GM18498 (cell line): ENCODE data around the gene PEX7.
A peak's percentile ranks its signal among the peaks of the same experiment; 100 is the strongest.
"Not testable (repeated sequence)": the region's sequence is repeated elsewhere in the genome, so short reads cannot be mapped to it uniquely, and the experiment has no call there.

ENCODE experiments used
- ATAC-seq: cut with Tn5 transposase; IDR thresholded peaks from one replicate; pipeline ENCODE4 v1.9.1; 2021; ENCODE audit warnings: mild to moderate bottlenecking, moderate library complexity; ENCODE audit not compliant: unreplicated experiment

The PEX7 gene

DNA sequence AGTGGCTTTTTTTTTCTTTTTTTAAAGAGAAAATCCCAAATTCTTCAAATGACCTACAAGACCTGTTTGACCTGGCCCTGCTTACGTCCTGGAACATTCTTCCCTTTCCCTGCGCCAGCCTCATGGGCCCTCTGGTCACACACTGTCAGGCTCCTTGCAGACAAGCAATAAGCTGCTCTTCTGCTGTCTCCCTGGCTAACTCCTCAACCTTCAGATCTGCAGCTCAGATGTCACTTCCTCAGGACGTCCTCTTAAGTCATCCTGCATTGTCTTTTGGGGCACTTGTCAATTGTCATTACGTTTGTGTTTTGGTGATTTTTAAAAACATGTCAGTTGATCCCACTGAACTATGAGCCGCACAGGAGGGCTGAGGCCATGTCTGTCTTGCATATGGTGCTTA lies 70.8 kb downstream of the PEX7 start:
- ATAC-seq, result no peak

DNA sequence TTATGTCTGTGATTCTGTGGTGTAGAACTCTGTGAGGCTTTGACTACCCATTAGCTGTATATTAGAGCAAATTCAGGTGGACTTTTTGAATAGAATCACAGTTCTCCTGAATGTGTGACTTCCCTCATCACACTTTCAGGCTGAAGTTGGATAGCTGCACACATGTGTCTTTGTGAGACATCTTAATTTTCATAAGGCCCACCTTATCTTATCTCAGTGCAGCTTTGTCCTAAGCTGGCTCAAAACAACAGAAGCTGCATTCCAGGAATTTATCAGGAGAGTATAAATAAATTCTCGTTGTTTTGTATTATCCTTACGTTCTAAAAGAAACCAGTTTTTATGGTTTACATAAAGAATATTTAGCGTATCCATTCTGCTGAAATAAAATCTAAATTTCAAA lies 73.5 kb downstream of the PEX7 start:
- ATAC-seq, result no peak

DNA sequence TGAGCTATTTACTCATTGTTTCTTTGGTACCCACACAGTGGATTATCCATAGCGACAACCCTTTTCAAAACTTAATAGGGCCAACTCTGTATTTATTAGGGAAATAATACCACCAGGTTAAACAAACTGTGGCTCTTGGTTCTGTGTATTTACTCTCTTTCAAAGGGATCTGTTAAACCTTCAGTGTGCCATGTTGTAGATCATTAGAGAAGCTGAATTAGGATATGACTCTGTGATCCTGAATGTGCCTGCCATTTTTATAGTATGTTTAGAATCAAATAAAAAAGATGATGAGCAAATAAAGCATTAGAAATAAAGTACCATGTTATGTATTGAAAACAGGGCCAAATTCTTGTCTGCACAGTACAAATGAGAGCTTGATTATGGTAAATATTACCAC lies 74.7 kb downstream of the PEX7 start:
- ATAC-seq, result no peak

DNA sequence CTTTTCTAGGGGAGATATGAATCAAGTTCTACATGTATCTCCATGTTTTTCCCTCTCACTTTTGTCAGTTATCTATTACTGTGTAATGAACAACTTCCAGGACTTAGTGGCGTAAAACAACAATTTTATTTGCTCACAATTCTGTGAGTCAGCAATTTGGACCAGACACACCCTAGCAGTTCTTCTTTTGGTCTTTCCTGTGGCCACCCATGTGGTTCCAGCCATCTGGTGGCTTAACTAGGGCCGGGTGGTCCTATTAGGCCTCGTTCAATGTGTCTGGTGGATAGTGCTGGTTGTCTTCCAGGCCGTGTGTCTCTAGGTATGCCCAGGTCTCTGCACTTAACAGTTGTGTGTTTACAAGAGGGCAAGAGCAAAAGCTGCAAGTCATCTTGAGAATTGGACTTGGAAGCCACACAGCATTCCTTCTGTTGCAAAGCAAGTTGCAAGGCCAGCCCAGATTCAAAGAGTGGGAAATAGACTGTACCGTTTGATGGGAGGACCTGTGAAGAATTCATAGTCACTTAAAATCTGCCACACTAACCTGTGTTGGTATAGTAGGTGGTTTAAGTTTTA lies 78.9 kb downstream of the PEX7 start:
- no peak for ATAC-seq

DNA sequence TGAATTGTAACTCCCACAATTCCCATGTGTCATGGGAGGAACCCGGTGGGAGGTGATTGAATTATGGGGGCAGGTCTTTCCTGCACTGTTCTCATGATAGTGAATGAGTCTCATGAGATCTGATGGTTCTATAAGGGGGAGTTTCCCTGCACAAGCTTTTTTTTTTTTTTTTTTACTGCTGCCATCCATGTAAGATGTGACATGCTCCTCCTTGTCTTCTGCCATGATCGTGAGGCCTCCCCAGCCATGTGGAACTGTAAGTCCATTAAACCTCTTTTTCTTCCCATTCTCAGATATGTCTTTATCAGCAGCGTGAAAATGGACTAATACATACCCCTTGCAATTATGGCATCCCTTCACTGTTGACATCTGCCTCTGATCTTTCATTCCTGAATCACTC lies 82.1 kb downstream of the PEX7 start:
- ATAC-seq, result not testable (repeated sequence)

DNA sequence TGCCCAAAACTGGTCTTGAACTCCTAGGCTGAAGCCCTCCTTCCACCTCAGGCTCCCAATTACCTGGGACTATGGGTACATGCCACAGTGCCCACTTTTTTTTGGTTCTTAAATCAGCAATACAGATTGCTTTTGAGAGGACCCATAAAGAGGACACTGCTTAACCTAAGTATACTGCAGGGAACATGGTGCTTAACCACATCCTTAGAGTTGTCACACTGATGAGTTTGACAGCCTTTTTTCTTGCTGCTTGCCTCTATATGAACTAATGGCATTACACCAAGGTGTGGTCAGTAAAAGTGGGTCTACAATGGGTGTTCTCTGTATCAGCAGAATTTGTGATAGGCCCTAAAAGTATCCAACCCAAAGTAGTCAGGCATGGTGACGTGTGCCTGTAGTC lies 92.6 kb downstream of the PEX7 start:
- no peak for ATAC-seq

DNA sequence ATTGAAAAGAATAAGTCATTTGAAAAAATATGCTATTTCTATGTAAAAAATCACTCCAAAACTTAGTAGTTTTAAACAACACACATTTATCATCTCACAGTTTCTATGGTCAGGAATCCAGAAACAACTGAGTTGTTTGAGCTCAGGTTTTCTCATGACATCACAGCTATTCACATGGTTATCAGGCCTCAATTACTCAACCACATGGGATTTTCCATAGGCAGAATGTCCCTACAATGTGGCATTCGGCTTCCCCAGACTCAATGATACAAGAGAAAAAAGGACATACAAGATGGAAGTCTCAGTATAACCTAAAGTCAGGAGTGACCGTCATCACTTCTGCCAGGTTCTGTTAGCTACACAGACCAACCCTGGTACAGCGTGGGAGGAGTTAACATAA lies 96.3 kb downstream of the PEX7 start:
- no peak for ATAC-seq

DNA sequence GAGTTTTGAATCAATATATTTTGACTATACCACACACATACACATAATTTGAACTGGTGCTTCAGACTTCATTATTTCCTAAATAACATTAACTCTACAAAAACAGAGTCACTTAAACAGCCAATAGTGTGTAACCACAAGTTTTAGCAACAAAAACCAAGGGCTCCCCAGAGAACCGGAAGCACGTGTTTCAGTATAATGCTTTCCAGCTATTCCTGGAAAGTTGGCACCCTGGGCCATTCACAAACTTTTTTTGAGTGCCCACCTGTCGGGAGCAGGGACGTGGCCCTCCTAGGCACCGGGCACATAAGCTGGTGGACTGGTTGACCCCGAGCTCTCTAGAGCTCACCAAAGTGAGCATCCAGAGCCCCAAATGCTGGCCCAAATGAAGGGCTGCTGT lies 97.8 kb downstream of the PEX7 start:
- peak; percentile 13 for ATAC-seq

DNA sequence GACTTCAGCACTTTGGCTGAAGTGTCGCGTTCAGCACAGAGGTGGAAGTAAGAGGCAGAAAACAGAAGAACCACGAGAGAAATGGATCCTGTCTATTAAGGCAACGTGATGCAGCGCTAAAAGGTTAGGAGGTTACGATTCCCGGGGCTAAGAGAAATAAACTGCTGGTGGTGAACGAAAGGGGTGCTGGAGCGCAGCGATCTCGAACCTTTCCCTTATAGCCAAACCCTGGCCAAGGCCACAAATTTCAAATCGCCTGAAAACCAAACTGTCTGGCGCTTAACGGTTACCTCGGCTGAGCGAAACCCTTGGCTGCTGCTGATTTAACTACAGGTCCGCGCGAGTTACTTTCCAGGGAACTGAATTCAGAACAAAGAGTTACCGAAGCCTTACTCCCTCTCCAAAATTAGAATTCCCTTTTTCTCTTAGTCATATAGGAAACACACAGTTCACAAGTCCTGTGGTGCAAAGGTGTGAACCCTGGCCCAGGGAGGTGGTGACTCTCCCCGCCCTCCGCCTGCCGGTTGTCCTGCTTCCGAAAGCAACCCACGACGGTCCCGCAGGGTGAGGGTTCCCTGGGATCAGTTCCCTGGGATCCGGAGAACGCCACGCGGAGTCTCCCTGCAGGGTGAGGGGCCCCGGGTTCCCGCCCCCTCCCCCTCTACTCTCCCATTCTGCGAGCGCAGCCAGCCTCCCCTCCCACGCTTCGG lies 98.4 kb downstream of the PEX7 start:
- ATAC-seq, result peak; percentile 19

DNA sequence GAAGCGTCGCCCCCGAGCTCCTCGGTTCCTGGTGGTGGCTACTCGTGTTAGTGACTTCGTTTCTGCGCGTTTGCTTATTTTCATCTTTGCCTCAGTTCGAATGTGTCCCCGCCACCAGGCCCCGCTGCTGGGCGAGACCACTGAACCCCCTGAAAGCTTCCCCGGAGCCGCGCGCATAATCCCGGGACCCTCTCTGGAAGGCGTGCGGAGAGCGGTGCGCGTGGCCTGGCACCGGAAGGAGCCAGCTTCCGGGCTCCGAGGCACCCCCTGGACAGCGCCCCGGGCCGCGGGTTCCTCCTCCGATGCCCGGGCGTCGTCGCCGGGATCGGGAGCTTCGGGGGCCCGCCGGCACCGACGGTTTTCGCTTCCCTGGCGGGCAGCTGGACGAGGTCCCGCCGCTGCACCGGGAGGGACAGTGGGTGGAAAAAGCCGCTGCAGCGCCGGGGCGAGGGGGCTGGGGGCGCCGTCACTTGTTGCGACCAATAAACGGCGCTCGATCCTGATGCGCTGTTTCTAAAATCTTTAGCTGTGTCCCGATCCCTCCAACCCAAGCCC lies 99.1 kb downstream of the PEX7 start:
- peak; percentile 43 for ATAC-seq

DNA sequence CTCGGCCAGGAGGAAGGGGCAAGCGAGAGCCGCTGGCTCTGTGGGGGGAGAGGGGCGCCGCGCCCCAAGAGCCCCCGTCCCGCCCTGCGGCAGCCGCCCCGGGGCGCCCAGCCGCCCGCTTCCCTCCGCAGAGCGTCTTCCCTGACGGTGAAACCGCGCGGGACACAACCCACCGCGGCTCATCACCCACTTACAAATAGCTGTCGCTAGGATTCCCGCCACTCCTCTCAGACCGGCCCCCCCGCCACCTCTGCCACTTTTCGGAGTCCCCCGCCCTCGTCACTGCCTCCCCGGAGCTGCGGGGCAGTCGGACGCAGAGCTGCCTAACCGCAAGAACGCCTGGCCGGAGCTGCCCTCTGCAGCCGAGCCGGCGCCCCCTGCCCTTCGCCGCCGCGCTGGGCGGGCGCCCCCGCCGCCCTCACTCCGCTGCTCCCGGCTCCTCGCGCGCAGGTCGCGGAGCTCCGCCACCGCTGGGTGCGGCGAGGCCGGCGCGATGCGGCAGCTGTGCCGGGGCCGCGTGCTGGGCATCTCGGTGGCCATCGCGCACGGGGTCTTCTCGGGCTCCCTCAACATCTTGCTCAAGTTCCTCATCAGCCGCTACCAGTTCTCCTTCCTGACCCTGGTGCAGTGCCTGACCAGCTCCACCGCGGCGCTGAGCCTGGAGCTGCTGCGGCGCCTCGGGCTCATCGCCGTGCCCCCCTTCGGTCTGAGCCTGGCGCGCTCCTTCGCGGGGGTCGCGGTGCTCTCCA lies 99.7 kb downstream of the PEX7 start, which contains the start of gene SLC35D3:
TSS of gene SLC35D3 (plus strand) at position 366 of the 749 bp plus-strand sequence. CDS start at position 494, 128 bp downstream.
- ATAC-seq, result peak; percentile 30

DNA sequence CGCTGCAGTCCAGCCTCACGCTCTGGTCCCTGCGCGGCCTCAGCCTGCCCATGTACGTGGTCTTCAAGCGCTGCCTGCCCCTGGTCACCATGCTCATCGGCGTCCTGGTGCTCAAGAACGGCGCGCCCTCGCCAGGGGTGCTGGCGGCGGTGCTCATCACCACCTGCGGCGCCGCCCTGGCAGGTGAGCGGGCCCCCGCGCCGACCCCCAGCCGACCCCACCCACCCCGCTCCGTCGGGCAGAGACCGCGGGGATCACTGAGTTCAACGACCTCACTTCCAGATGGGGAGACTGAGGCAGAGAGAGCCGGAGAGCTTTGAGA lies 100.3 kb downstream of the PEX7 start:
- ATAC-seq, result peak; percentile 11

DNA sequence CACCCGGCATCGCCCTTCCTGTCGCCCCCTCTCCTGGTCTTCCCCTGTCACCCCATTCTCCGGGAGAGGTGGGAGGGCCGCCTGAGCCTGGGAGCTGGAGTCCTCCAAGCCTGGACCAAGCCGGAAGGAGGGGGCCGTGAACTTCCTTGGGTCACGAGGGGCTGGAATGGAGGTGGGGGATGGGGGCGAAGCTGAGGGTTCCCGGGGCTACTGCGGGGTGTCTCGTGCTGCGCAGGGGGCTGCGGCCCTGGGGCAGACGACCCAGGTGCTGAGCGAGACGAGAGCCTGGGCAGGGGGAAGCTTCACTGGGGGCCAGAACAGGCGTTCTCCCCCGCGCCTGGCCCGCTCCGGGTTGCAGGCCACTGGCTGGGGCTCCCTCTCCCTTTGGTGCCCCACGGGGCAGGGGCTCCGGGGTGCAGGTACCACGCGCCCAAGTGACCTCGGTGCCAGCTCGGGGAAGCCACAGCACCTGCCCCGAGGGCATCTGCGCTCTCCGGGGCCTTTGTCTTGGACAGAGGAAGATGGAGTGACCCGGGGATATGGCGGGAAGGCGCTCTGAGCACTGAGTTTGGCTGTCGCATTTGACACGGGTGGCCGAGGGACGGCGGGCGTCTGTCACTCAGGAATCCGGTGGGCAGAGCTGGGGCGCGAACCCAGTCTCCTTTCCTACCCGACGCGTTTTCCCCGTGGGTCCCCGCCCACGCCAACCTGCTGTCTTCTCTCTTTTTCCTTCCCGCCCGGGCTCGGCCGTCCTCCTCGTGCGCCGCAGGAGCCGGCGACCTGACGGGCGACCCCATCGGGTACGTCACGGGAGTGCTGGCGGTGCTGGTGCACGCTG lies 100.9 kb downstream of the PEX7 start:
- no peak for ATAC-seq

DNA sequence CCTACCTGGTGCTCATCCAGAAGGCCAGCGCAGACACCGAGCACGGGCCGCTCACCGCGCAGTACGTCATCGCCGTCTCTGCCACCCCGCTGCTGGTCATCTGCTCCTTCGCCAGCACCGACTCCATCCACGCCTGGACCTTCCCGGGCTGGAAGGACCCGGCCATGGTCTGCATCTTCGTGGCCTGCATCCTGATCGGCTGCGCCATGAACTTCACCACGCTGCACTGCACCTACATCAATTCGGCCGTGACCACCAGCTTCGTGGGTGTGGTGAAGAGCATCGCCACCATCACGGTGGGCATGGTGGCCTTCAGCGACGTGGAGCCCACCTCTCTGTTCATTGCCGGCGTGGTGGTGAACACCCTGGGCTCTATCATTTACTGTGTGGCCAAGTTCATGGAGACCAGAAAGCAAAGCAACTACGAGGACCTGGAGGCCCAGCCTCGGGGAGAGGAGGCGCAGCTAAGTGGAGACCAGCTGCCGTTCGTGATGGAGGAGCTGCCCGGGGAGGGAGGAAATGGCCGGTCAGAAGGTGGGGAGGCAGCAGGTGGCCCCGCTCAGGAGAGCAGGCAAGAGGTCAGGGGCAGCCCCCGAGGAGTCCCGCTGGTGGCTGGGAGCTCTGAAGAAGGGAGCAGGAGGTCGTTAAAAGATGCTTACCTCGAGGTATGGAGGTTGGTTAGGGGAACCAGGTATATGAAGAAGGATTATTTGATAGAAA lies 101.7 kb downstream of the PEX7 start:
- no peak for ATAC-seq

DNA sequence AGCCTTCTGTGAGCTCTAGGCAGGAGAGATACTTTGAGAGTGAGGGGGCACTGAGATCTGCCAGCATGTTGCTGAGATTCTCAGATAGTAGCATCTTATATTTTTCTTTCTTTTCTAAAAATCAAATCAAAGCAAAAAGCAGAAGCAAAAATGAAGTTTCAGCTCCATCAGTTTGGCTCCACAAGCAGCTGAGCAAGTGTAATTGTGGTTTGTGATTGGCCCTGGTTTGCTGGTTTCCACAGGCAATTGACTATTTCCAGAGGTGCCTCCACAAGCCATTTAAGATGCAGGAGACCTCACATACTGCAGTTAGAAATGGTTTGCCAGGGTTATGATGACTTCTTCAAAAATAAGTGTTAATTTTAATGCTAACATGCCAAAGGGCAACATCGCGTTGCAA lies 104.0 kb downstream of the PEX7 start:
- ATAC-seq, result no peak

DNA sequence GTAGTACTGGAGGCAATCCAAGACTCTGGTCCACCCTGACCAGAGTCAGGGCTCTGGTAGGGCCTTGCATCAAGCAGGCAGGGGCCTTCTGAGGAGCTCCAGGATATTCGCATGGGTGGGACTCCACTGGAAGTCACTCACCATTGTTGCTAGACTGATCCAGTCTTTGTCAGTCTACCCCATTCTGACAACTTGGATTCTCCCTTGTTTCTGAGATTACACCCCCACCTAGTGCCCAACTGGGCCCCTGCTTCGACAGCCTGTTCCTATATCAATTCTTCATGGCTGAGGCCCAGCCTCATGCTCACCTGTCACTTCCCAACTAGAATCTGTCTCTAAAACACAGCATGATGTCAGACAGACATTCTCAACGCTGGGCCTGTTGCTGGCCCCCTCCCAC lies 104.9 kb downstream of the PEX7 start:
- ATAC-seq, result peak; percentile 53

DNA sequence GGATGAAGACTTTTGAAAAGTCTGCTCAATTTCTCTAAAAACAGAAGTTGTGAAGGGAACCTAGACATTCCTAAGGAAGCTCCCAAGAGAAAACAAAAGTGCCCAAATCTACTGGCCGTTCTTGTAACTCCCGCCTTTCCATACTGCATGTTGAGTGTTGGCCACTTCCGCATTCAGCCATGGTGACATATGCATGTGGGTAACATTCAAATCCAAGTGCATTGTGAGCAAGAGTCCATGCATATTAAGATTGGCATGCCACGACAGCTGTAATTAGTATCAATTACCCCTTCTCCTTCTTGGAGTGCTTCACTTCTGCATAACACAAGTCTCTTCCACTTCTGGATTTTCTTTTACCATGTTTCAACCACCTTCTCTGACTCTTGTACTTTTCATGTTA lies 108.1 kb downstream of the PEX7 start:
- no peak for ATAC-seq

DNA sequence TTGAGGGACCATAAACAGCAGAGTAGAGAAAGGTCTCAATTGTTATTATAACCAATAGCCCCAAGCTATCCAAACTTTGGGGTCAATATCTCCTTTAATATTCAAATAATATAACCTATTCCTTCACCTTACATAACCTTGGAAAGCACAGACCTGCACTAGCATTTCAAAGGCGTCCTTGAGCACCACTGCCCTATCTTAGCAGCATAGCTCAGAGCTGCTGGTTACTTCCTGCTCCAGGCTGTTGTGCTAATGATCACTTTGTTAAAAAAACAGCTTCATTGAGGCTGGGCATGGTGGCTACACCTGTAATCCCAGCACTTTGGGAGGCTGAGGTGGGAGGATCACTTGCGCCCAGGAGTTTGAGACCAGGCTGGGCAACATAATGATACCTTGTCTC lies 110.2 kb downstream of the PEX7 start:
- ATAC-seq, result no peak

DNA sequence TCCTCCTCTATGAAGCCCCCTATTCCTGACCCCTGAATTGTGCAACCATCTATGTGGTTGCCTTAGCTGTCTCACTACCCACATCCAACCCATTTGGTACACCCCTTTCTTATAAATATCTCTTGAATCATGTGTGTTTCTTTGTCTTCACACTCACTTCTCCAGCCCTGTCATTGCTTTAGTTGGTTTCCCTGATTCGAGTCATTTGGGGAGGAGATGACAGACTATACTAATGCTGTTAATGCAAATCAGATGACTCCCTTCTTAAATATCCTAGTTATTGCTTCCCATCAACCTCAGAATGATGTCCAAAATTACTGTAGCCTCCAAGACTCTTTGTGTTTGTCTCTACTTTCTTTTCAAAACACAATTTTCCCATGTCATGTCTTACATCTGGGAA lies 122.7 kb downstream of the PEX7 start:
- no peak for ATAC-seq

DNA sequence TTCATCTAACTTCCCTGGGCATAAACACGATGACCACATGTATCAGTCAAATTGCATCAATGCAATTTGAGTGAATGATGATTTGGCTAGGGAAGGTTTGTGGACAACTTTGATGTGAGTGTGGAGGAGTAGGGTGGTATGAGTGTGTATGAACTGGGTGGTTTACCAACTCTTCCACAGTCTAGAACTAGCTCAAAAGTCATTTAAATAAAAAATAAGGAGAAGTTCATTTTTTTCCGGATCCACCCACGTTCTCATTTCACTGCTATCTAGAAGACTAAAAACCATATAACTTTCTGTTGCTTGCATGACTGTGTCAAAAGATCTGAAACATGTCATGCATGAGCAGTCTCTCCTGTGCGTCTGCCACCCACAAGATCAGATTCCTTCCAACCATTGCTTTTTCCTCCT lies 123.3 kb downstream of the PEX7 start:
- no peak for ATAC-seq
